SK-N-MC (cell line): ENCODE results near the gene DNAH17.

ENCODE experiments used
- DNase-seq: peaks from one replicate; pipeline ENCODE4 v3.0.0-alpha.2; 2011; ENCODE audit warnings: low read depth, low spot score
- H3K27ac ChIP-seq: fragments of 200-600 bp; sonication (generic); 2 replicates; pipeline ENCODE4 v1.5.1; 2016; ENCODE audit warnings: mixed run types
- H3K36me3 ChIP-seq: fragments of 200-600 bp; sonication (generic); 2 replicates; pipeline ENCODE4 v1.6.1; 2017; ENCODE audit warnings: antibody characterized with exemption, low read length, mixed read lengths; ENCODE audit not compliant: insufficient read depth
- H3K4me3 ChIP-seq: fragments of 200-600 bp; sonication (generic); 2 replicates; pipeline ENCODE4 v1.5.1; 2016
- H3K9ac ChIP-seq: fragments of 200-600 bp; sonication (generic); 2 replicates; pipeline ENCODE4 v1.8.0; 2017; ENCODE audit warnings: mixed run types, mixed read lengths; ENCODE audit not compliant: insufficient read length
- H3K9me3 ChIP-seq: fragments of 200-600 bp; sonication (generic); 2 replicates; pipeline ENCODE4 v1.6.1; 2017; ENCODE audit warnings: low read depth, mild to moderate bottlenecking, antibody characterized with exemption, low read length, moderate library complexity, mixed read lengths
- EZH2 ChIP-seq: fragments of 200-600 bp; sonication (generic); IDR thresholded peaks from one replicate; pipeline ENCODE4 v1.6.1; 2017; ENCODE audit warnings: antibody characterized with exemption
- FOXP2 ChIP-seq: optimal IDR thresholded peaks from 2 replicates; pipeline ENCODE3; 2011; ENCODE audit warnings: mild to moderate bottlenecking, moderate library complexity; ENCODE audit not compliant: insufficient read depth; ENCODE audit errors: extremely low read length, control extremely low read depth
- POLR2AphosphoS5 ChIP-seq: IDR thresholded peaks from 2 replicates; pipeline ENCODE4 v1.6.1; 2012; ENCODE audit warnings: mild to moderate bottlenecking, low read depth, low read length, borderline replicate concordance

DNAH17 gene

DNA sequence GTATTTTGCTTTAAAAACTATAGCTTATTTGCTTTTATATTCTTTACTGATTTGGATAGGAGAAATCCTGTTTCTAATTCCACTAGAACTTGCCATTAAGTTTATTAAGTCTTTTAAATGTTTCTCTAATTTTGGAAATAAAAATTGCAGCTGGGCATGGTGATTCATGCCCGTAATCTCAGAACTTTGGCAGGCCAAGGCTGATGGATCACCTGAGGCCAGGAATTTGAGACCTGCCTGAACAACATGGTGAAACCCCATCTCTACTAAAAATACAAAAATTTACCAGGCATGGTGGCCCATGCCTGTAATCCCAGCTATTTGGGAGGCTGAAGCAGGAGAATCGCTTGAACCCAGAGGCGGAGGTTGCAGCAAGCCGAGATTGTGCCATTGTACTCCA, 30.7 kb downstream of the DNAH17 start:
- no peaks in the 10 kb centered on the region for H3K9me3 ChIP-seq
- H3K27ac ChIP-seq = no peak overlapping the region
- no peak for DNase-seq
- TF ChIP-seq FOXP2 (no peak), EZH2 (no peak), POLR2AphosphoS5 (no peak)
- no peaks in the 10 kb centered on the region for H3K36me3 ChIP-seq
- no peak overlapping the region for H3K4me3 ChIP-seq
- no peak overlapping the region for H3K9ac ChIP-seq

DNA sequence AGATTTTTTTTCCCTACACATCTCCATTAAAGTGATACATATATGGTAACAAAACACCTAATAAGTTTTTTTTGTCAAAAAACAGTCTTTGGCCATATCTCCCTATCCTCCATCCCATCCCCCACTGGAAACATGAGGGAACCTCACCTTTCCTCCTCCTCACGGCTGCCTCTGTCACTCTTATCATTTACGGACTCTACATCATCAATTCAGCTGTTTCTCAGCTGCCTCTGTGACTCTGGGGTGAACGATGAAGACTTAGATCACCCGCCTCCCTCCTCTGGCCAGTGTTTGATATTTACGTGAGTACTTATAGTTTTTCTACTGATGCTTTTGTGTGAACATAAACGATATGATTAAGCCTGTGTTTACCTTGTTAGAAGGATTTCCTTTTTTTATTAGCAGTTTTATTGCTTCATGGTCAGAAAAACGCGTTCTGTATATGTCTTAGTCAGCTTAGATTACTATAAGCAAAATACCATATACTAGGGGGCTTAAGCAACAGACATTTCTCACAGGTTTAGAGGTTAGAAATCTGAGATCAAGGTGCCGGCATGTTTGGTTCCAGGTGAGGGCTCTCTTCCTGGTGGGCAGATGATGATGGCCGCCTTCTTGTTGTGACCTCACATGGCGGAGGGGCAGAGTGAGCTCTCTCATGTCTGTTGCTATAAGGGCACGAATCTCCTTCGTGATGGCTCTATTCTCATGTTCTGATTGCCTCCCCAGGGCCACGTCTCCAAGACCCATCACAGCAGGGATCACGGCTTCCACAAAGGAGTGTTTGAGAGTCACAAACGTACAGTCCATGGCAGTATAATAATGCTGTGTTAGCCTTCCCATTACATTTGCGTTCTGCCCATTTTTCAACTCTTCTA, 32.1 kb downstream of the DNAH17 start:
- no peak overlapping the region for H3K27ac ChIP-seq
- TF ChIP-seq EZH2 (no peak), FOXP2 (no peak), POLR2AphosphoS5 (no peak)
- H3K9me3 ChIP-seq = no peaks in the 10 kb centered on the region
- no peak overlapping the region for H3K4me3 ChIP-seq
- no peak overlapping the region for H3K9ac ChIP-seq
- no peaks in the 10 kb centered on the region for H3K36me3 ChIP-seq
- DNase-seq = no peak

DNA sequence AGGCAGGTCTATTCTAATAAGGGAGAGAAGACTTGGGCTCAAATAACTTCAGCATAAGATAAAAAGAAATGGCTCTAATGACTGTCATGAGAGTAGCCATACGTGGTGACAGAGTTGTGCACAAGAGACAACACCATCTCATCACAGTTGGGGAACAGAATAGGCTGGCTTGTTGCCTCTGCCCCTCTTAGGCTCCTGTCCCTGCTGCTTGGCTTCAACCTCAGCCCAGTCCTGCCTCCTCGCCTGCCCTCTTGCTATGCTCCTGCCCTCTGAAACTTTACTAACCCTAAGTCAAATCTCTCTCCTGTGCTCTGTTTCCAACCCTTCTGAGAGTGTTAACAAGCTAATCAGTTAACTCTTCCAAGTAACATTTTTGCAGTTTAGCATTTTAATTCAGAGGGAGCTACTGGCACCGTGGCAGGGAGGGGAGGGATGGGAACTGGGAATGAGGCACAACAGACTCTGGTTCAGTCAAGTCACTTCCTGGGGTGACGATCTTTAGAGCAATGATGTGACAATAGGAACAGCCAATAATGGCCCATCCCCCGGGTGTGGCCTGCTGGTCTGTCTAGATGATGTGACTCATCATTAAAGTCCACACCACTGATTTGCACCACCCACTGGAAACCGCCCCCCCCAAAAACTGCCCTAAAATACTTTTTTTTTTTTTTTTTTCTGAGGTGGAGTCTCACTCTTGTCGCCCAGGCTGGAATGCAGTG, 35.5 kb downstream of the DNAH17 start:
- DNase-seq = no peak
- TF ChIP-seq EZH2 (no peak), FOXP2 (no peak), POLR2AphosphoS5 (no peak)
- H3K9ac ChIP-seq = no peak overlapping the region
- H3K4me3 ChIP-seq = no peak overlapping the region
- H3K36me3 ChIP-seq = no peaks in the 10 kb centered on the region
- no peaks in the 10 kb centered on the region for H3K9me3 ChIP-seq
- no peak overlapping the region for H3K27ac ChIP-seq

DNA sequence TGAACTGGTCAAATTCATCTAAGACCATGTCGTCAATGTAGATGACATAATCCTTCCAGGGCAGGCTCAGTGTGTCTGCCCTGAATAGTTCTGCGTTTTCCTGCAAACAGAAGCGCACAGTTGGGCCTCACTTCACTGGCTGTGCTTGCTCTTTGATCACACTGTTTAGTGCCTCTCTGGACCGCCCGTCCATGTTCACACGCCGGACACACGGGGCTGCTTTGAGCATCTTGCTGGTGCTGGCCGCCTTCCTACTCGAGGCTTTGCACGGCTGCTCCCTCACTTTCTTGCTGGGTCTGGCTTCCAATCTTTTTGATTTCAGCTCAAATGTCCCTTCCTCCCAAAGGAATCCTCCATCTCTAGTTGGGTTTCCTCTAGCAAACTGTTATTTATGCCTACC, 37.4 kb downstream of the DNAH17 start:
- Histone ChIP-seq H3K36me3 (no peaks in the 10 kb centered on the region), H3K27ac (no peak overlapping the region), H3K4me3 (no peak overlapping the region), H3K9ac (no peak overlapping the region), H3K9me3 (no peaks in the 10 kb centered on the region)
- no peak for DNase-seq
- TF ChIP-seq FOXP2 (no peak), EZH2 (no peak), POLR2AphosphoS5 (no peak)

DNA sequence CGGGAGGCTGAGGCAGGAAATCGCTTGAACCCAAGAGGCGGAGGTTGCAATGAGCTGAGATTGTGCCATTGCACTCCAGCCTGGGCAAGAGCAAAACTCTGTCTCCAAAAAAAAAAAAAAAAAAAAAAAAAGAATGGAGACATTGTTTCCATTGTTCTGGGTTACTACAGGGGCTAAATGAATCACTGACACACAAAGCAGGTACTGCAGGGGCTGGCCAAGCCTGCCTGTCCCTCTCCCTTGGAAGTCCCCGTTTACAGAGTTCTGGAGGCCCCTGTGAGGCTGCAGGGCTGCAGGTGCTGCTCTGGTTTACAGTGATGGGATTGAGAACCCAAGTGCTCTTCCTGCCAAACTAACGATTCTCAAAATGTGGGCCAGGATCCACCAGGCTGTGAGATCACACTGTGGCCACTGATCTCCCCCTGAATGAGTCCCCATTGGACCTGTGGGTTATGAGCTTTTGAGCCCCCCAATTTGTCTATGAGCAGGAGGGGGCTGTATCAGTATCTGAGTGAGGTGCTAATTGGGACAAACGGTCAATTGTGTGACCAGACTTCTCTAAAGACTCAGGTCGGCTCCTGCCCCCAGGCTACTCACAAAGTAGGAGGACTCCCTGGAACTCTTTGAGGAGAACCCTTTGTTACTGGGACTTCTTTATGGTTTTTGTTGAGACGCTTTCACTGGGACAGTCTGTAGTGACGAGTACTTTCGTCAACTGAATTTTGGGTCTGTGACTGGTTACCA, 39.0 kb downstream of the DNAH17 start:
- no peak for DNase-seq
- no peak overlapping the region for H3K27ac ChIP-seq

DNA sequence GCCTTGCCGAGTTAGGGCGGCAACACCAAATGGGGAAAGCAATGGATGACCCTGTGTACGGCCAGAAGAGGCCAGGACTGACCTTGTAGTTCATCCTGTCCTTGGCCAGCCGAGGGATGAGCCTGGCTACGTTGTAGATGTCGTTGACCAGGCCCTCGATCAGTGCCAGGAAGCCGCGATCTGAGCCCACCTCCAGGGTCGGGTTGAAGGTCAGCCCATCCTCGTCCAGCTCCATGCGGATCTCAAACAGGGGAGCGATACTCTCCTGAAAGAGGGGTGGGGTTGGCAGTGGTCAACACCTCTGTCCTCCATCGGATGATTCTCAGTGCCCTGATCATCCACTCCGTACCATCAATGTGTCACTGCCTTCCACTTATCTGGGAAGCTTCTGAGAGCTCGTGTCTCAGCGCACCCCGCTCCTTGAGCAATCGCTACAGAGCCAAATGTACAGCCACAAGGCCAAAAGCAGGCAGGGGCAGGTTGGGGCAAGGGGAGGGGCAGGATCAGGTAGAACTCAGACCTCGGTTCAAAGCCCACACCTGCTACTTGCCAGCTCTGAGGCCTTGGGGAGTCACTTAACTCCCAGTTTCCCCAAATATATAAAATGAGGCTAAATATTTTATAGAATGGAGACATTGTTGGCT, 39.9 kb downstream of the DNAH17 start:
- Histone ChIP-seq H3K9me3 (no peaks in the 10 kb centered on the region), H3K9ac (no peak overlapping the region), H3K27ac (no peak overlapping the region), H3K4me3 (no peak overlapping the region), H3K36me3 (no peaks in the 10 kb centered on the region)
- TF ChIP-seq EZH2 = no peak
- TF ChIP-seq POLR2AphosphoS5 = no peak
- no peak for TF ChIP-seq FOXP2
- DNase-seq = no peak

More for the DNA sequence above, 39.0 kb downstream of the DNAH17 start:
- no peaks in the 10 kb centered on the region for H3K9me3 ChIP-seq
- no peak overlapping the region for H3K9ac ChIP-seq
- no peak overlapping the region for H3K4me3 ChIP-seq
- H3K36me3 ChIP-seq = no peaks in the 10 kb centered on the region
- TF ChIP-seq EZH2 = no peak
- no peak for TF ChIP-seq POLR2AphosphoS5
- TF ChIP-seq FOXP2 = no peak

DNA sequence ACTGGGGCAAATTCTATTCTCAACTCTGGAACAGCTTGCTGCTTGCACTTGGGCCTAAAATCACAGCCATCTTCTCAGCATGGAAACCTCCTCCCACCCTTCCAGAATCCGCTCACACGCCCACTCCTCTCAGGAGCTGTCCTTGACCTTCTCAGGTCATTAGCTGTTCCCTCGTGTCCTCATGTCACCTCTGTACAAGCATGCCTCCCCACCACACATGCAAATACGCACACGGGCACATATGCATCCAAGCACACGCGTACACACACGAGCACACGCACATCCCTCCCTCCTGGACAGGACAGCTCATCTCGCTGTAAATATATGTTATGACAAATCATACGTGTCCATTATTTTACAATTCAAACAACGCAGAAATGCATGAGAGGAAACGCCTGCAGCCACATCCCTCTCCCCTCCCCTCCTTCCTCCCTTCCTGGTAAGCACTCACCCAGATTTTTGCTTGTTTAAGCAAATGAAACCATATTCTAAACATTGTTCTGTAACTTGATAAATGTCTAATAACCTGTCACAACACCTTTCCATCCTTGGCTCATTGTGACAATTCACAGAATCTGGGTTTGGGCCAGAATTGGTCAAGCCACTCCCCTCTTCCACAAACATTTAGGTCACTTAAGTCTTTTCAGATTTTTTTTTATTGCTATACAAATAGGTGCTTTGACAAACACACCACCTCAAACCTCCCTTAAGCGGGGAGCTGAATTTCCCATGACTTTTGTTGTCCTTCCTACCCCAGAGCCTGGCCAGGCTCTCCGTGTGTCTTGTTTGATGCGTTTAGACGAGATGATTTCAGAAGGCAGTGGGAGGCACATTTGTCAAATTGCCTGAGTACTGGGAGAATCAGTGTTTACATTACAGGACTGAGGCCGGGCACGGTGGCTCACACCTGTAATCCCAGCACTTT, 41.7 kb downstream of the DNAH17 start:
- H3K9me3 ChIP-seq = no peaks in the 10 kb centered on the region
- no peak overlapping the region for H3K9ac ChIP-seq
- no peak for DNase-seq
- H3K36me3 ChIP-seq = no peaks in the 10 kb centered on the region
- TF ChIP-seq POLR2AphosphoS5 (no peak), FOXP2 (no peak), EZH2 (no peak)
- no peak overlapping the region for H3K4me3 ChIP-seq
- no peak overlapping the region for H3K27ac ChIP-seq
